ENCODE results near the gene SAMD1.

The SAMD1 gene

DNA sequence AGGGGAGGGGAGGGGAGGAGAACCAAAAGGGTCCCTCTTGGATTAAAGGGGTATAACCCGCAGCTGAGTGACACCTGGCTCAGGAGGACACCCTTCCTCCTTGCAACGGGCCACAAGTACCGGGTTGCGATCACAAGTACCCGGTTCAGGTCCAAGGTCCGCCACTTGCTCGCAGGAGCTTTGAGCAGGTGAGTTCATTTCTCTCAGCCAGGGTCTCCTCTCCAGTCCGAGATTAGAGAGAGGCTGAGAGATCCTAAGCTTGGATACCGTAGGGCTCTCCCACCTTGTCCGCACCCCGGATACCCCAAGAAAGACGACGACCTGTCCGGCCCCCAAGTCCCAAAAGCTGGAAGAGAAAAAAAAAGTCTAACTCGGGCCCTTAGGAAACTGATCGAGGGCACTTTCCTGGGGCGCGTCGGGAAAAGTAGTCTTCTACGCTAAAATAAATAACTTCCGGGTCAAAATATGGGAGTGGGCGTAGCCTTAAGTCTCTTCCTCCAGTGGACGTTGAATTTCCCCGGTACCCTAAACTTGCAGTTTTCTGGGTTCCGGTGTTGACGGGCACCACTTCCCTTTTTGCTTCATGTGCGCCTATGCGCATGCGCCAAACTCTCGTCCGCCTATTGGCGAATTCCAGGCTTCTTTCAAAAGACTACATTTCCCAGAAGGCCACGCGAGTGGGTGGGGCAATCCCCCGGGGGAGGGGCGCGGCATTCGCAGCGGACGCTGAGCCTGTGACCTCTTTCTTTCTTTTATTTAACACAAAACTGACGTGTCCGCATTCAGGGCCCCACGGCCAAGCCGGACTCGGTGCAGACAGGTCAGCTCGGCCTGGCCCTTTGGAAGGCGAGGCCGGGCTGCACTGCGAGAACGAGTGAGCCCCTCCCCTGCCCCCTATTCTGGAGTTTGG lies 9.4 kb downstream of the SAMD1 start:
- H3K4me3 ChIP-seq: peak overlapping the region; percentile 84
- TF ChIP-seq EZH2 (IDR thresholded peaks at IDR 0.05): no peak
- peak; percentile 71 for TF ChIP-seq POLR2AphosphoS5 (IDR thresholded peaks at IDR 0.05; ENCODE audit: borderline replicate concordance, low read depth, low read length)
- H3K36me3 ChIP-seq (ENCODE audit: insufficient read depth, low read length): no peaks in the 10 kb centered on the region
- peak; percentile 98 for DNase-seq (ENCODE audit: low read depth, low spot score)
- H3K9ac ChIP-seq (ENCODE audit: insufficient read length): peak overlapping the region; percentile 81
- no peak overlapping the region for H3K27ac ChIP-seq
- H3K9me3 ChIP-seq (ENCODE audit: low read depth, low read length): no peaks in the 10 kb centered on the region

DNA sequence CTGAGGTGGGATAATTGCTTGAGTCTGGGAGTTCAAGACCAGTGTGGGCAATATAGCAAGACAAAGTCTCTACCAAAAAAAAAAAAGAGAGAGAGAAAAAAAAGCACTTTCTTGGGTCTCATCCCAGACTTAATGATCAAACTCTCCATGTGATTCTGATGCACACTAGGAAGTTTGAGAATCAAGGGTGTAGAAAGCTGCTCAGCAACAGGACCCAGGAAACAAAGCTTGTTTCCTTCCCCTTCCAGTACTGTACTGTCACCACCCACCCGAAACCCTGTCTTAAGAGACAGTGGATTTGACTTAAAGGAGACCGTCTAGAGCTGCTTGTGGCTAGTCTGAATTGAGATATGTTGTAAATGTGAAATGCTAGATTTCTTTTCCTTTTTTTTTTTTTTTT lies 12.1 kb downstream of the SAMD1 start:
- Histone ChIP-seq H3K9ac (ENCODE audit: insufficient read length) (no peak overlapping the region), H3K9me3 (ENCODE audit: low read depth, low read length) (no peaks in the 10 kb centered on the region), H3K36me3 (ENCODE audit: insufficient read depth, low read length) (no peaks in the 10 kb centered on the region), H3K4me3 (no peak overlapping the region), H3K27ac (no peak overlapping the region)
- DNase-seq (ENCODE audit: low read depth, low spot score): no peak
- no peak for TF ChIP-seq FOXP2 (optimal IDR thresholded peaks at IDR 0.05; ENCODE audit: control extremely low read depth, extremely low read length, insufficient read depth)
- TF ChIP-seq POLR2AphosphoS5 (IDR thresholded peaks at IDR 0.05; ENCODE audit: borderline replicate concordance, low read depth, low read length): no peak
- no peak for TF ChIP-seq EZH2 (IDR thresholded peaks at IDR 0.05)

DNA sequence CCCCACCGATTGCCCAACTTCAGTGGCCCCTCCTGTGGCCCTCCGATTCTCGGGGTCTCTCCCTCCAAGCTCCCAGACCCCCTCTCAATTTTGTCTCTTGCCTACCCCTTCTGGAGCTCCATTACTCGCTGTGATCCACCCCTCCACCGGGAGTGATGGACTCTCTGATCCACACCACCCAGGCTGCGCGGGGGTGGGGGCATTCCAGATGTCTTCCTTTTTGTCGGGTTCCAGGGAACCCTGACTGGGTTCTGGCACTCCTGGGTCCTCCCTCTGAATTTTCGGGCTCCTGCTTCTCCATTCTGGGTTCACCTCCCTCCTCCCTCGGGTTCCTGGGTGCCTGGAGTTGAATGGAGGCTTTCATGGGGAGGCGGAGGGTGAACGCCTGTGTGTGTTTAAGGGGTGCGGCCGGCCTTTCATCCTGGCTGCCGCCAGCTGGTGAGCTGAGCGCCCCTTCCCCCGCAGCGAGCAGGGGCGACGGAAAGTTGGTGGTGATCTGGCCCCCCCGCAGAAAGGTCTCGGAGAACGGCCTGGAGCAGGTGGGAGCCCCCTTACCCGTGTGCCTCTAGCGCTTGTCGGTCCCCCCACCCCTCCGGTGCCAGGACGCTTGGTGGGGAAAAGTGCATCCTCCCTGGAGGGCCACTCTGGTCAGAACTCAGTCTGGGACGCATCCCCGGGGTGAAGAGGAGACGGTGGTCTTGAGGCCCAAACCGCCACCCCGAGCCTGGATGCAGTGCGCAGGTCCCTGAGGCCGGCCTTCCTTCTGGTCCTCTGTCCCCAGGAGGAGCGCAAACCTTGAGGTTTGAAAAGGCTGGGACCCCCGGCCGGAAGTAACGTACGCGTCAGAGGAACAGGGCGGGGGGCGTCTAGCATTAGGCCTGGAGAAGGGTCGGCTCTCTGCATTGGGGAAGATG lies 16.4 kb downstream of the SAMD1 start:
- Histone ChIP-seq H3K27ac (no peak overlapping the region), H3K9me3 (ENCODE audit: low read depth, low read length) (no peaks in the 10 kb centered on the region), H3K4me3 (peak overlapping the region; percentile 82), H3K9ac (ENCODE audit: insufficient read length) (peak overlapping the region; percentile 17), H3K36me3 (ENCODE audit: insufficient read depth, low read length) (no peaks in the 10 kb centered on the region)
- TF ChIP-seq POLR2AphosphoS5 (IDR thresholded peaks at IDR 0.05; ENCODE audit: borderline replicate concordance, low read depth, low read length): no peak
- TF ChIP-seq FOXP2 (optimal IDR thresholded peaks at IDR 0.05; ENCODE audit: control extremely low read depth, extremely low read length, insufficient read depth): no peak
- no peak for TF ChIP-seq EZH2 (IDR thresholded peaks at IDR 0.05)
- no peak for DNase-seq (ENCODE audit: low read depth, low spot score)

DNA sequence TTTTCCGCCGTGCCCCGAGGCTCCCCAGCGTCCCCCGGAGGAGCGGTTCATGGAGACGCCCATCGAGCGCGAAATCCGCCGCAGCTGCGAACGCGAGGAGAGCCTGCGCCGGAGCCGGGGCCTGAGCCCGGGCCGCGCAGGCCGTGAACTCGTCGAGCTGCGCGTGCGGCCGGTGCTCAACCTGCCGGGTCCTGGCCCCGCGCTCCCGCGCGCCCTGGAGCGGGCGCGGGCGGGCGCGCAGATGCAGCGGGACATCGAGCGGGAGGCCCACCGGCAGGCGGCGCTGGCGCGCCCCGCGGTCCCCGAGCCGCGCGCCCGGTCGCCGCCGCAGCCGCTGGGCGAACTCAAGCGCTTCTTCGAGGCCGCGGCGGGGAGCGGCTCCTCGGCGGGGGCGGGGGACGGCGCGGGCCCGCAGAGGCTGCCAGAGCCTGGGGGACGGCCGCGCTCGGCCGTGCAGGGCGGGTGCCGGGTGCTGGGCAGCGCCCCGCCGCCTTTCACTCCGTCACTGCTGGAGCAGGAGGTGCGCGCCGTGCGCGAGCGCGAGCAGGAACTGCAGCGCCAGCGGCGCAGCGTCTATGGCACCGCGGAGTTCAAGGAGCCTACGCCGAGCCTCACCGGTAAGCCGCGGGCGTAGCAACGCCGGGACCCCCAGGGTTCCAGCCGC lies 17.2 kb downstream of the SAMD1 start:
- DNase-seq (ENCODE audit: low read depth, low spot score): no peak
- TF ChIP-seq EZH2 (IDR thresholded peaks at IDR 0.05): no peak
- no peak for TF ChIP-seq POLR2AphosphoS5 (IDR thresholded peaks at IDR 0.05; ENCODE audit: borderline replicate concordance, low read depth, low read length)
- no peak for TF ChIP-seq FOXP2 (optimal IDR thresholded peaks at IDR 0.05; ENCODE audit: control extremely low read depth, extremely low read length, insufficient read depth)
- Histone ChIP-seq H3K4me3 (peak overlapping the region; percentile 83), H3K9me3 (ENCODE audit: low read depth, low read length) (no peaks in the 10 kb centered on the region), H3K27ac (no peak overlapping the region), H3K9ac (ENCODE audit: insufficient read length) (peak overlapping the region; percentile 17), H3K36me3 (ENCODE audit: insufficient read depth, low read length) (no peaks in the 10 kb centered on the region)

DNA sequence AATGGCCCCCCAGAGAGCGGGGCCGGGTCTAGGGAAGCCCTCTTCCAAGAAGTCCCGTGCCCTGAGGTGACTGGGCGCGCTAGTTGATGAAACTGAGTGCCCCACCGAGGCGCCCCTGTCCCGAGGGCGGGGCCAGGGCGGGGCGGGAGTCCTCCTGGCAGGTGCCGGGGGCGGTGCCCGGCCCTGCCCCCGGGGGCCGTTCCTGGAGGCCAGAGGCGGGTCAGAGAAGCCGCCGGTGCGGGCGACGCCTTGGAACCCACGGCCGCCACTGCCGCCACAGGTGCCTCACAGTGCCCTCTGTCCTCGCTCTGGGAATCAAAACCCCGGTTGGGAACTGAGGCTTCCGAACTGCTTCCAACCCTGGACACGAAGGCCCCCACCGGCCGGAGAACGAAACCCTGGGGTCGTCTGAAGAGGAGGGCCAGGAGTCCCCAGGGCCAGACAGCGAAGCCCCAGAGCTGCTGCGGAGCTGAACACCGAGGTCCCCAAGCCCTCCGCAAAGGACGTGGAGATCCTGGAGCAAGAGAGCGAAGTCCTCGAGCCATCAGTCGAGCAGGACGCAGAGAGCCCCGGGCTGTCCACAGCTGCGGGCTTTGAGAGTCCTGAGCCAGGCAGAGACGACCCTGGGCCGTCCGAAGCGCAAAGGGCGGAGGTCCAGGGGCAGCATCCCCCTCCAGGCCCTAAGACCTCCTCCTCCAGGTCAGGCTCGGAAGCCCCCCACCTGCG lies 17.9 kb downstream of the SAMD1 start, which contains the start of gene MISP3:
Gene MISP3, plus strand, starts transcription at position 252 of the 726 bp plus-strand sequence. CDS start 524 bp downstream, outside the sequence.
- Histone ChIP-seq H3K4me3 (peak within 1 kb of the TSS; percentile 83), H3K9me3 (ENCODE audit: low read depth, low read length) (no peaks in the 10 kb centered on the region), H3K9ac (ENCODE audit: insufficient read length) (peak within 1 kb of the TSS; percentile 17), H3K36me3 (ENCODE audit: insufficient read depth, low read length) (no peaks in the 10 kb centered on the region), H3K27ac (no peak within 1 kb of the TSS)
- no peak for TF ChIP-seq EZH2 (IDR thresholded peaks at IDR 0.05)
- no peak for DNase-seq (ENCODE audit: low read depth, low spot score)

DNA sequence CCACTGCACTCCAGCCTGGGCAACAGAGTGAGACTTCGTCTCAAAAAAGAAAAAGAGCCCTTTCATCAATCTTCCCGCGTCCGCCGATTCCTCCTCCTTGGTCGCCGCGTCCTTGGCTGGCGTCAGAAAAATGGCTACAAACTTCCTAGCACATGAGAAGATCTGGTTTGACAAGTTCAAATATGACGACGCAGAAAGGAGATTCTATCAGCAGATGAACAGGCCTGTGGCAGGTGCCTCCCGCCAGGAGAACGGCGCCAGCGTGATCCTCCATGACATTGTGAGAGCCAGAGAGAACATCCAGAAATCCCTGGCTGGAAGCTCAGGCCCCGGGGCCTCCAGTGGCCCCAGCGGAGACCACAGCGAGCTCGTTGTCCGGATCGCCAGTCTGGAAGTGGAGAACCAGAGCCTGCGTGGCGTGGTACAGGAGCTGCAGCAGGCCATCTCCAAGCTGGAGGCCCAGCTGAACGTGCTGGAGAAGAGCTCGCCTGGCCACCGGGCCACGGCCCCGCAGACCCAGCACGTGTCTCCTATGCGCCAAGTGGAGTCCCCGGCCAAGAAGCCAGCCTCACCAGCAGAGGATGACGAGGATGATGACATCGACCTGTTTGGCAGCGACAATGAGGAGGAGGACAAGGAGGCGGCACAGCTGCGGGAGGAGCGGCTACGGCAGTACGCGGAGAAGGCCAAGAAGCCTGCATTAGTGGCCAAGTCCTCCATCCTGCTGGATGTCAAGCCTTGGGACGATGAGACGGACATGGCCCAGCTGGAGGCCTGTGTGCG lies 20.1 kb downstream of the SAMD1 start:
- DNase-seq (ENCODE audit: low read depth, low spot score): no peak
- Histone ChIP-seq H3K9me3 (ENCODE audit: low read depth, low read length) (no peaks in the 10 kb centered on the region), H3K36me3 (ENCODE audit: insufficient read depth, low read length) (no peaks in the 10 kb centered on the region), H3K9ac (ENCODE audit: insufficient read length) (no peak overlapping the region), H3K27ac (no peak overlapping the region), H3K4me3 (no peak overlapping the region)
- no peak for TF ChIP-seq FOXP2 (optimal IDR thresholded peaks at IDR 0.05; ENCODE audit: control extremely low read depth, extremely low read length, insufficient read depth)
- TF ChIP-seq EZH2 (IDR thresholded peaks at IDR 0.05): no peak
- no peak for TF ChIP-seq POLR2AphosphoS5 (IDR thresholded peaks at IDR 0.05; ENCODE audit: borderline replicate concordance, low read depth, low read length)

DNA sequence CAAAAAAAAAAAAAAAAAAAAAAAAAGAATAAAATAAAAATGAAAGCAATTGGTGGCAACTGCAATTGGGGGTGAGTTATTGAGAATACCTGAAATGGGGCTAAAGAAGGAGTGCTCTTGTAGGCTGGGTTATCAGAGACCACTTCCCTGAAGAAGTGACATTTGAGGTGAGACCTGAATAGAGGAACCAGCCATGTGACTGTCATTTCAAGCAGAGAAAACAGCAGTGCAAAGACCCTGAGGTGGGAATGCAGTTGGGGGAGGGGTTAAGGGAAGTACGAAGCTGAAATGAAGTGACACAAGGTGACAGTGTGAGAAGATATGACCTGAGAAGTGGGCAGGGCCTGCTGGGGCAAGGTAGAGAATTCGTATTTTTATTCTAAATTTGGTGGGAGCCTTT lies 24.4 kb downstream of the SAMD1 start:
- TF ChIP-seq EZH2 (IDR thresholded peaks at IDR 0.05) (no peak), POLR2AphosphoS5 (IDR thresholded peaks at IDR 0.05; ENCODE audit: borderline replicate concordance, low read depth, low read length) (no peak), FOXP2 (optimal IDR thresholded peaks at IDR 0.05; ENCODE audit: control extremely low read depth, extremely low read length, insufficient read depth) (no peak)
- H3K9ac ChIP-seq (ENCODE audit: insufficient read length): no peak overlapping the region
- no peak overlapping the region for H3K27ac ChIP-seq
- no peak overlapping the region for H3K4me3 ChIP-seq
- H3K9me3 ChIP-seq (ENCODE audit: low read depth, low read length): no peaks in the 10 kb centered on the region
- no peaks in the 10 kb centered on the region for H3K36me3 ChIP-seq (ENCODE audit: insufficient read depth, low read length)
- no peak for DNase-seq (ENCODE audit: low read depth, low spot score)
